H1 (cell line): ENCODE measurements around the gene CAPN13. TPM values are rescaled to one million over a fixed set of nuclear protein-coding genes. Genes with fewer than 3 reads are reported as not detected.

Experiments
- CTCF ChIA-PET: fragments of 300-600 bp; sonication (Branson Sonifier 250); formaldehyde crosslinking; loops from one replicate; lab custom pipeline; 2021; ENCODE audit not compliant: partially characterized antibody; lab: Charles Lee
- POLR2A ChIA-PET: fragments of 300-600 bp; sonication (Branson Sonifier 250); formaldehyde crosslinking; loops from one replicate; lab custom pipeline; 2021; ENCODE audit warnings: inconsistent platforms; ENCODE audit not compliant: partially characterized antibody; lab: Charles Lee
- DNase-seq, 2 experiments: peaks; one replicate each; pipeline versions ENCODE4 v3.0.0 to v3.0.0-alpha.2; 2010 to 2022; ENCODE audit warnings: low spot score in 2 of 2, low read depth in 1 of 2, mixed read lengths in 1 of 2
- FAIRE-seq: peaks from 2 replicates; lab custom pipeline; 2011; peaks lifted over from hg19 to GRCh38; lab: Jason Lieb, UNC
- H2AFZ ChIP-seq: 2 replicates; pipeline ENCODE4 v1.8.1; 2012; ENCODE audit warnings: low read length, inconsistent platforms
- H2AK5ac ChIP-seq: 2 replicates; pipeline ENCODE4 v1.6.1; 2013; ENCODE audit warnings: low read depth, low read length
- H2BK120ac ChIP-seq: replicated peaks from 2 replicates; pipeline ENCODE3; 2013; ENCODE audit warnings: low read depth, low read length, inconsistent platforms
- H2BK12ac ChIP-seq: 2 replicates; pipeline ENCODE4 v1.6.1; 2013; ENCODE audit warnings: low read depth, low read length
- H2BK15ac ChIP-seq: 2 replicates; pipeline ENCODE4 v1.6.1; 2013; ENCODE audit warnings: low read length
- H2BK20ac ChIP-seq: 2 replicates; pipeline ENCODE4 v1.6.1; 2013; ENCODE audit warnings: low read length
- H2BK5ac ChIP-seq: 2 replicates; pipeline ENCODE4 v1.6.1; 2013; ENCODE audit warnings: low read depth, low read length
- H3K14ac ChIP-seq: 2 replicates; pipeline ENCODE4 v1.6.1; 2013; ENCODE audit warnings: inconsistent platforms; ENCODE audit not compliant: insufficient read length
- H3K18ac ChIP-seq: 2 replicates; pipeline ENCODE4 v1.6.1; 2013; ENCODE audit warnings: low read length; ENCODE audit errors: extremely low read depth
- H3K23ac ChIP-seq: 2 replicates; pipeline ENCODE4 v1.6.1; 2013; ENCODE audit warnings: inconsistent platforms; ENCODE audit not compliant: insufficient read length
- H3K23me2 ChIP-seq: 2 replicates; pipeline ENCODE4 v1.6.1; 2013; ENCODE audit warnings: low read depth, low read length
- H3K27ac ChIP-seq: 2 replicates; pipeline ENCODE4 v1.6.1; 2011; ENCODE audit warnings: low read depth, low read length, inconsistent platforms
- H3K27me3 ChIP-seq, 4 experiments: replicated peaks in 1 of 4; 1 replicate in 1 of 4; 2 replicates in 3 of 4; pipeline versions ENCODE4 v1.6.1 to v1.8.1; 2011 to 2013; ENCODE audit warnings: low read length in 3 of 4, mild to moderate bottlenecking in 3 of 4, inconsistent platforms in 2 of 4, mixed read lengths in 2 of 4, moderate library complexity in 1 of 4; ENCODE audit not compliant: control insufficient read depth in 3 of 4, insufficient read depth in 3 of 4; ENCODE audit errors: extremely low read depth in 1 of 4
- H3K36me3 ChIP-seq, 4 experiments: 2 replicates each; pipeline versions ENCODE4 v1.6.1 to v1.8.1; 2011 to 2013; ENCODE audit warnings: mild to moderate bottlenecking in 4 of 4, low read length in 3 of 4, moderate library complexity in 2 of 4, control low read depth in 1 of 4, inconsistent platforms in 1 of 4; ENCODE audit not compliant: insufficient read depth in 4 of 4, control insufficient read depth in 2 of 4
- H3K4ac ChIP-seq: replicated peaks from 2 replicates; pipeline ENCODE3; 2013; ENCODE audit warnings: low read length, low read depth, mixed read lengths, inconsistent platforms; ENCODE audit not compliant: insufficient read length
- H3K4me1 ChIP-seq, 4 experiments: replicated peaks in 1 of 4; 1 replicate in 1 of 4; 2 replicates in 3 of 4; pipeline versions ENCODE4 v1.6.1 to v1.8.1; 2011 to 2013; ENCODE audit warnings: low read length in 3 of 4, inconsistent platforms in 2 of 4, mixed read lengths in 1 of 4; ENCODE audit not compliant: insufficient read depth in 4 of 4, control insufficient read depth in 3 of 4
- H3K4me2 ChIP-seq, 2 experiments: 2 replicates each; pipeline versions ENCODE4 v1.6.1 to v1.8.1; 2011 to 2013; ENCODE audit warnings: low read depth in 2 of 2, low read length in 2 of 2, control low read depth in 1 of 2, inconsistent platforms in 1 of 2, mild to moderate bottlenecking in 1 of 2; ENCODE audit not compliant: insufficient read depth in 1 of 2
- H3K4me3 ChIP-seq, 4 experiments: fragments of 200-600, 300-600 bp in 1 of 4; sonication (generic), shearing (Covaris generic), sonication (Bioruptor Twin) in 1 of 4; 2 replicates each; pipeline versions ENCODE4 v1.5.1 to v1.8.1; 2011 to 2016; ENCODE audit warnings: low read length in 4 of 4, low read depth in 3 of 4, control low read depth in 2 of 4, inconsistent platforms in 2 of 4, mild to moderate bottlenecking in 2 of 4, mixed read lengths in 1 of 4, moderate library complexity in 1 of 4; ENCODE audit not compliant: insufficient read depth in 2 of 4; ENCODE audit errors: extremely low read depth in 1 of 4
- H3K56ac ChIP-seq: replicated peaks from 2 replicates; pipeline ENCODE3; 2013; ENCODE audit warnings: low read depth, mild to moderate bottlenecking, mixed read lengths, low read length, inconsistent platforms; ENCODE audit not compliant: insufficient read length
- H3K79me1 ChIP-seq: 2 replicates; pipeline ENCODE4 v1.6.1; 2013; ENCODE audit warnings: low read depth, low read length, control low read depth
- H3K79me2 ChIP-seq, 2 experiments: 2 replicates each; pipeline versions ENCODE4 v1.6.1 to v1.8.1; 2012 to 2013; ENCODE audit warnings: low read length in 2 of 2, mild to moderate bottlenecking in 2 of 2, inconsistent platforms in 1 of 2; ENCODE audit not compliant: insufficient read depth in 2 of 2, control insufficient read depth in 1 of 2
- H3K9ac ChIP-seq, 4 experiments: replicated peaks in 1 of 4; 1 replicate in 1 of 4; 2 replicates in 3 of 4; pipeline versions ENCODE4 v1.6.1 to v1.8.1; 2011 to 2013; ENCODE audit warnings: low read depth in 3 of 4, low read length in 3 of 4, control low read depth in 2 of 4, mild to moderate bottlenecking in 2 of 4, moderate library complexity in 2 of 4, inconsistent platforms in 1 of 4; ENCODE audit errors: extremely low read depth in 1 of 4
- H3K9me3 ChIP-seq, 2 experiments: 2 replicates each; pipeline versions ENCODE4 v1.6.1 to v1.8.1; 2012 to 2013; ENCODE audit warnings: mild to moderate bottlenecking in 2 of 2, moderate library complexity in 2 of 2, control low read depth in 1 of 2, inconsistent platforms in 1 of 2, low read depth in 1 of 2, low read length in 1 of 2, mixed read lengths in 1 of 2; ENCODE audit not compliant: insufficient read depth in 2 of 2
- H4K20me1 ChIP-seq, 2 experiments: replicated peaks in 1 of 2; 2 replicates each; pipeline versions ENCODE3 to v1.8.1; 2011 to 2013; ENCODE audit warnings: inconsistent platforms in 2 of 2, low read length in 2 of 2, mild to moderate bottlenecking in 1 of 2; ENCODE audit not compliant: insufficient read depth in 2 of 2, control insufficient read depth in 1 of 2
- H4K5ac ChIP-seq: 2 replicates; pipeline ENCODE4 v1.6.1; 2013; ENCODE audit warnings: low read length, low read depth, mixed read lengths, inconsistent platforms; ENCODE audit not compliant: insufficient read length
- H4K8ac ChIP-seq: 2 replicates; pipeline ENCODE4 v1.8.0; 2013; ENCODE audit warnings: mild to moderate bottlenecking, moderate library complexity, low read length, inconsistent platforms; ENCODE audit not compliant: insufficient read depth; ENCODE audit errors: extremely low read depth
- H4K91ac ChIP-seq: replicated peaks from 2 replicates; pipeline ENCODE3; 2013; ENCODE audit warnings: low read length, mixed read lengths, inconsistent platforms; ENCODE audit not compliant: insufficient read length
- GABPA ChIP-seq: IDR thresholded peaks from 2 replicates; pipeline ENCODE4 v1.6.1; 2011; ENCODE audit warnings: mild to moderate bottlenecking, low read length, moderate library complexity, borderline replicate concordance; ENCODE audit not compliant: insufficient read depth
- SIX5 ChIP-seq: IDR thresholded peaks from 2 replicates; pipeline ENCODE4 v1.6.1; 2011; ENCODE audit warnings: mild to moderate bottlenecking, low read depth, low read length
- WGBS, 2 experiments: shearing (Covaris generic) in 1 of 2; methylation state at CpG; one replicate each; pipeline versions ENCODE4 v1.1.6 to v1.1.7; 2013 to 2015; ENCODE audit warnings: low lambda C conversion rate in 2 of 2, mixed read lengths in 2 of 2, inconsistent platforms in 1 of 2, low coverage in 1 of 2, missing lambda C conversion rate in 1 of 2; ENCODE audit not compliant: insufficient replicate concordance in 2 of 2, insufficient coverage in 1 of 2, insufficient read length in 1 of 2; ENCODE audit errors: extremely low coverage in 1 of 2, missing lambda C conversion rate in 1 of 2; 5-methylcytosine and 5-hydroxymethylcytosine counted together
- polyA plus RNA-seq, 7 experiments: library from polyadenylated mRNA; depleted of rRNA in 3 of 7; stranded (reverse) in 5 of 7; unstranded in 2 of 7; fragments of >200 nt in 5 of 7; fragments of 200-250 nt in 2 of 7; gene quantifications; 1 replicate in 5 of 7; 2 replicates in 1 of 7; 4 replicates in 1 of 7; pipeline versions ENCODE4 v1.2.1 to v1.2.3, GENCODE V29; 2011 to 2013; ENCODE audit warnings: missing spikeins in 2 of 7, mixed read lengths in 2 of 7
- total RNA-seq: library from RNA; stranded (reverse); fragmentation: NEBNext Ultra II Directional; extraction: Animal tissue kit (Norgen Biotek cat#: 25700); gene quantifications from 2 replicates; pipeline ENCODE4 v1.2.1, GENCODE V29; 2021

CAPN13 gene
- total and polyA plus RNA-seq, 2 of the 8 experiments (the other 6 are each of a cell fraction or from before 2014, with no cell fraction given) = 2.4 TPM

DNA sequence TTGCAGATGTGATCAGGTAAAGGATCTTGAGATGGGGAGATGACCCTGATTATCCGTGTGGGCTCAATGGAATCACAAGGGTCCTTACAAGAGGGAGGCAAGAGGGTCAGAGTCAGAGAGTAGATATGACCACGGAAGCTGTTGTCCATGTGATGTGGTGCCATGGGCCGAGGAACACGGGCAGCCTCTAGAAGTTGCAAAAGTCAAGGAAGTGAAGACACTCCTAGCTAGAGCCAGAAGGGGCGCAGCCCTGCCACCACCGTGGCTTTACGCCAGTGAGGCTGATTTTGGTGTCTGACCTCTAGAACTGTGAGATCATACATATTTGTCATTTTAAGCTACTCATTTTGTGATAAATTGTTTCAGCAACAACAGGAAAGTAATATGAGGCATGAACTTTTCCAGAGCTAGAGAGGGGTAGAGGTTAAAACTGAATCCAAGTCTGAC, 114.4 kb downstream of the CAPN13 start:
- H4K91ac ChIP-seq = no peak overlapping the region
- H2BK20ac ChIP-seq = no peak overlapping the region
- no peak overlapping the region for H3K23ac ChIP-seq
- peak in 1 of 2 experiments; percentile 33 for DNase-seq
- no peak for FAIRE-seq
- H4K20me1 ChIP-seq = no peaks in the 10 kb centered on the region
- H2BK5ac ChIP-seq = no peak overlapping the region
- H3K27ac ChIP-seq = no peak overlapping the region
- no peak overlapping the region for H2BK12ac ChIP-seq
- H2AK5ac ChIP-seq = no peak overlapping the region
- no peaks in the 10 kb centered on the region for H3K79me1 ChIP-seq
- H3K9ac ChIP-seq = no peak overlapping the region
- ChIA-PET POLR2A (no interaction called here), CTCF (interaction anchor here (0.9 to 13.9 kb wide), 4 partner anchors 10 to 484 kb away, joined by 3 to 217 read pairs (median 6); no protein-coding TSS in a partner anchor)
- no peak overlapping the region for H3K4ac ChIP-seq
- H3K79me2 ChIP-seq = no peaks in the 10 kb centered on the region
- 97% methylated on average over 7 of the region's 7 CpGs; no CpG with 5 or more reads in 1 of the 2 experiments for WGBS, 2 experiments
- no peak overlapping the region for H3K18ac ChIP-seq
- H3K27me3 ChIP-seq = no peaks in the 10 kb centered on the region
- no peak overlapping the region for H4K5ac ChIP-seq
- no peak overlapping the region for H3K56ac ChIP-seq
- H3K9me3 ChIP-seq = peaks cover 4 to 6% of the 10 kb centered on the region in 2 experiments; a peak in 1 of 4 replicates
- H3K4me3 ChIP-seq = no peak overlapping the region
- H3K36me3 ChIP-seq = no peaks in the 10 kb centered on the region
- TF ChIP-seq SIX5 (no peak), GABPA (no peak)
- H3K4me2 ChIP-seq = no peak overlapping the region
- H3K23me2 ChIP-seq = no peaks in the 10 kb centered on the region
- no peak overlapping the region for H2BK15ac ChIP-seq
- no peak overlapping the region for H4K8ac ChIP-seq
- no peak overlapping the region for H3K14ac ChIP-seq
- no peaks in the 10 kb centered on the region for H3K4me1 ChIP-seq
- no peak overlapping the region for H2AFZ ChIP-seq
- no peak overlapping the region for H2BK120ac ChIP-seq
